NCI-H2081 (cell line): ENCODE data around the gene LANCL2.
"Not testable (repeated sequence)": the region's sequence is repeated elsewhere in the genome, so short reads cannot be mapped to it uniquely, and the experiment has no call there.

ENCODE experiments used
- DNase-seq, 2 experiments: peaks; one replicate each; lab custom pipeline; 2025; lab: John Stamatoyannopoulos, UW

The LANCL2 gene

GRCh38 chr7:55362927-55363326 is 2.2 kb upstream of the LANCL2 start:
- no peak for DNase-seq

DNA sequence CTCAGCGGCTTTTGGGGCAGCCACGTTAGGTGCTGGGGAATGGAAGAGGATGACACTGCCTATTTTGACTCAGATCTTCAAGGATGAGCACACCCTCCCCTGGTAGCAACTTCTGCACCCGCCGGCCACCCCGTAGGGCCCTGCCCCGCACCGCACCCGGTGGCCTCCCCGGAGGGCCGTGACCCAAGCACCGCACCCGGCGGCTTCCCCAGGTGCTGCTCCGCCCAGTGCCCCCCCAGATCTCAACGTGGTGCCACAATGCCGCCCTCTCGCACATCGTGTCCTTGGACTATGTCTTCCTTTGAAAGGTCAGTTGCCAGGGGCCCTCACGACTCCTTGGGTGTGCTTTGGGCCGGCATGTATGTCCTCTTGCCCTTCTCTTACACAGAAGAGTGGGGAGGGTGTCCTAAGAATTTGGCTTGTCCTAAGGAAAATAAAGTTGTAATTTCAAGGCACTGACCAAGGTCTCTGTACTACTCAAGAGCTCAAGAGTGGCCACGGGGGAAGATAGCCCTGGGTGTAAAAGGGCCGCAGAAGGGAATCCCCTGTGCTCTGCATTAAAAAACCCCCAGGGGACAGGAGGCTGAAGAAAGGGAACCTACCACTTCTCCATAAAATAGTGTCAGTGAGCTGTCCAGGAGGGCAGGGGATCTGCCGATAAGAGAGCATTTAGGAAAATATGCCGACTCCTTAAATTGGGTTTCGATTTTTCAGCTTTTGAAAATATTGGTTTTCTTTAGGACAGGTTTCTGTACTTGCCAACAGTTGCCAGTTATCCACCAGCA is 1.6 kb upstream of the LANCL2 start:
- no peak for DNase-seq

- DNase-seq, result peak; percentile 96 to 97
Observed at GRCh38 chr7:55365675-55366460, 731 bp downstream of the LANCL2 start.

DNA sequence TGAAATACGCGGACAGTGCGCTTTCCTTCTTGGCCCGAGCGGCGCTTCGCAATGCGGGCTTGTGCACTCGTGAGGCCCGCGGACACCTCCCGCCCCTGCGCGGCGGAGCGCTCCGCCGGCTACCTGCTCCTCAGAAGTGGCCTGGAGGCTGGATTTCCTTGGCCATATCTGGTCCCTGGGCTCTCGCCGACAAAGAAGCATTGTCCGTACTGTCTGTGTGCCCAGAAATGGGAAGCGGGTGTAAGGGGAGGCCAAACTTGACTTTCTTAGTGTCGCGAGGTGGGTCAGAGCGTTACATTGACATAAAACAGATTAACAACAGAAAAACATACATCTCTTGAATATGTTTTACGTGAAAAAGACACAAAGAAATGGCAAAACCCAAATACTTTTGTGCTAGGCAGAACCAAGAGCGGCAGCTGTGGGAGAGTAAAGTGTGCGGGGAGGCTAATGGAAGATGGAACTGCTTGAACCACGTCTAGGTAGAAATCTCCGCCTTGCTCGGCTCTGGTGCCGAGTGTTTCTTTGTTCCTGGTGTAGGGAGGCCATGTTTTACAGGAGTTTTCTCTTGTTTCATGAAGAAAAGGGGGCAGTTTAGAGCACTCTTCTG is 1.4 kb downstream of the LANCL2 start:
- DNase-seq, result peak; percentile 35 to 49

GRCh38 chr7:55367283-55367840 is 2.2 kb downstream of the LANCL2 start:
- DNase-seq, result peak in 1 of 2 experiments; percentile 17

DNA sequence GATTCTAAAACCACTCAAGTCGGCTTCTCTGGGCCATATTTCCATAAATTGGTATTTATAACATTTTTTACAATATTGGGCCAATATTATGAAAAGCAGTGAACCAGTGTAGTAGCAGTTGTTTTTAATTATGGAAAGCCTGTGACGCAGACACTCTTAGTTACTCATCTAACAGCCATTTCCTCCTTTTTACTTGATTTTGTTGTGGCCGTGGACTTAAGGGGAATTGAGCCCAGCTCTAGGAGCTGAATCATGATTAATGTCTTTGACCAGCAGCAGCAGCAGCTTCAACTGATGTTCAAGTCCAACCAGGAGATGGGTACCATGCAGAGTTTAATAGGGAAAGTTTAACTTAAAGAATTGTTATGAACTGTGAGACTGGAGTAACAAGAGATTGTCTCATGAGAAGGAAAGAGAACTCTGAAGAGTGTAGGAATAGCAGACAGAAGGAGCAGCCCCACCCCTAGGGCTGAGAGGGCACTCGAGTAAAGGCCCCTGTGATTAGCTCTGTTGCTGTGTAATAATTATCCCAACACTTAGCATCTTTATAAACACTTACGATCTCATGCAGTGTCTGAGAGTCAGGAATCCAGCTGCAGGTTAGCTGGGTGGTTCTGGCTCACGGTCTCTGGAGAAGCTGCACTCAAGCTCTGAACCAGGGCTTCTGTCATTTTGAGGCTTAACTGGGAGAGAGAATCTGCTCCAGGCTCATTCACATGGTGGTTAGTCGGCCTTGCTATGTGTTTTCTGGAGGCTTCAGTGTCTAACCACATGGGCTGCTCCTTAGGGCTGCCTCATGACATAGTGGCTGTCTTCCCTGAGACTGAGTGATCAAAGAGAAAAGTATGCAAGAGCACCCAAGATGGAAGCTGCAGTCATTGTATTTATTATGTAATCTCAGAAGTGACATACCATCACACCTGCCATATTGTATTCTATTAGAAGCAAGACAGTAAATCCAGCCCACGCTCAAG is 4.6 kb downstream of the LANCL2 start:
- DNase-seq, result no peak

GRCh38 chr7:55374213-55374612 is 9.1 kb downstream of the LANCL2 start:
- no peak for DNase-seq

GRCh38 chr7:55375237-55375636 is 10.1 kb downstream of the LANCL2 start:
- DNase-seq, result no peak

- DNase-seq, result no peak
Observed at GRCh38 chr7:55377162-55377817, 12.2 kb downstream of the LANCL2 start.

GRCh38 chr7:55379285-55379684 is 14.1 kb downstream of the LANCL2 start:
- no peak for DNase-seq

- no peak for DNase-seq
Observed at GRCh38 chr7:55381189-55381588, 16.1 kb downstream of the LANCL2 start.

- DNase-seq, result no peak
Observed at GRCh38 chr7:55381696-55382095, 16.6 kb downstream of the LANCL2 start.

- DNase-seq, result no peak
Observed at GRCh38 chr7:55382251-55382650, 17.1 kb downstream of the LANCL2 start.

GRCh38 chr7:55386541-55386940 is 21.4 kb downstream of the LANCL2 start:
- no peak for DNase-seq

- peak in 1 of 2 experiments; percentile 3 for DNase-seq
Observed at GRCh38 chr7:55387062-55387965, 22.2 kb downstream of the LANCL2 start.

- no peak for DNase-seq
Observed at GRCh38 chr7:55396233-55396785, 31.2 kb downstream of the LANCL2 start.

DNA sequence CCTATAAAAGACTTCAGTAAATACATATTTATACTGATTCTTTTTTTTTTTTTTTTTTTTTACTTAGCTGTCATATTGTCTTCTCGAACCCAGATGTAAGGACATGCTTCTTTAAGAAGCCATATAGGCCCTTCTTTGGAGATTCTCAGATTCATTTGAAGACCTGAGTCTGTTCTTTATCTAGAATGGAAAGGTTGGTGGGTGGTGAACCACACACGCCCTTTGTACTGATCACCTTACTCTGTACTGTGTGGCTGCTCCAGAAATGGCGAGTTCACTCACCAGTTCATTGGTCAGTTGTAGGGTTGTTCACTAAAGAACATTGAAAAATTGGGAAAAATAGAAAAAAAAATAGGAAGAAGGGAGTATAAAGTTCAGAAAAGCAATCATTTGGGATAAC is 32.5 kb downstream of the LANCL2 start:
- no peak for DNase-seq

DNA sequence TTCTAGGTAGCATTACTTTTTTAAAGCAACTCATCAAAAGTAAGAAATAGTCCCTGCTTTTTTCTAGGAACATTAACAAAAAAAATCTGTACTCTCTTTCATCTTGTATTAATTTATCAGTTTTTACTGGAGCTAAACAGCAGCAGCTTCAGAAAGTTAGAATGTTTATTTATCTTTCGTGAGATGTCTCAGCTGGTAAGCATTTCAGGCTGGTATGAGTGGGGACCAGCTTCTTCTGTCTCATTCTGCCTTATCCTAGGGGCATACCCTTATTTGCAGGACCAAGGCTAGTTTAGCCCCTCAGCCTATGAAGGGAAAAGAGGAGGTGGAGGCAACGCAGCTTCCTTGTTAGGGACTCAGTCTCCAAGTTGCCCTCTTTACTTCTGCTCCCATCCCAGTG is 35.1 kb downstream of the LANCL2 start:
- no peak for DNase-seq

DNA sequence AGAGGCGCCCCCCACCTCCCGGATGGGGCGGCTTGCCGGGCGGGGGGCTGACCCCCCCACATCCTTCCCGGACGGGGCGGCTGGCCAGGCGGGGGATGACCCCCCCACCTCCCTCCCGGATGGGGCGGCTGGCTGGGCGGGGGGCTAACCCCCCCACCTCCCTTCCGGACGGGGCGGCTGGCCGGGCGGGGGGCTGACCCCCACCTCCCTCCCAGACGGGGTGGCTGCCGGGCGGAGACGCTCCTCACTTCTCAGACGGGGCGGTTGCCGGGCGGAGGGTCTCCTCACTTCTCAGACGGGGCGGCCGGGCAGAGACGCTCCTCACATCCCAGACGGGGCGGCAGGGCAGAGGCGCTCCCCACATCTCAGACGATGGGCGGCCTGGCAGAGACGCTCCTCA is 37.4 kb downstream of the LANCL2 start:
- not testable (repeated sequence) for DNase-seq
